ENCODE measurements around the gene DCUN1D3.

DNA sequence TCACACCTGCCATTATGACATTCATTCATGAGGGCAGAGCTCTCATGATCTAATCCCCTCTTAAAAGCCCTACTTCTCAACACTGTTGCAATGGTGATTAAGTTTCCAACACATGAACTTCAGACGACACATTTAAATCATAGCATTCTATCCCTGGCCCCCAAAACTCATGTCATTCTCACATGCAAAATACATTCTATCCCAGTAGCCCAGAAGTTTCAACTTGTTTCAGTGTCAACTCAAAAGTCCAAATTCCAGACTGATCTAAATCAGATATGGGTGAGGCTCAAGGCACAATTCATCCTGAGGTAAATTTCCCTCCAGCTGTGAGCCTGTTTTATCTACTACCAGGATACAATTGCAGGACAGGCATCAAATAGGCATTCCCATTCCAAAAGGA is 25.6 kb upstream of the DCUN1D3 start:
- TF ChIP-seq, protein P1, sequence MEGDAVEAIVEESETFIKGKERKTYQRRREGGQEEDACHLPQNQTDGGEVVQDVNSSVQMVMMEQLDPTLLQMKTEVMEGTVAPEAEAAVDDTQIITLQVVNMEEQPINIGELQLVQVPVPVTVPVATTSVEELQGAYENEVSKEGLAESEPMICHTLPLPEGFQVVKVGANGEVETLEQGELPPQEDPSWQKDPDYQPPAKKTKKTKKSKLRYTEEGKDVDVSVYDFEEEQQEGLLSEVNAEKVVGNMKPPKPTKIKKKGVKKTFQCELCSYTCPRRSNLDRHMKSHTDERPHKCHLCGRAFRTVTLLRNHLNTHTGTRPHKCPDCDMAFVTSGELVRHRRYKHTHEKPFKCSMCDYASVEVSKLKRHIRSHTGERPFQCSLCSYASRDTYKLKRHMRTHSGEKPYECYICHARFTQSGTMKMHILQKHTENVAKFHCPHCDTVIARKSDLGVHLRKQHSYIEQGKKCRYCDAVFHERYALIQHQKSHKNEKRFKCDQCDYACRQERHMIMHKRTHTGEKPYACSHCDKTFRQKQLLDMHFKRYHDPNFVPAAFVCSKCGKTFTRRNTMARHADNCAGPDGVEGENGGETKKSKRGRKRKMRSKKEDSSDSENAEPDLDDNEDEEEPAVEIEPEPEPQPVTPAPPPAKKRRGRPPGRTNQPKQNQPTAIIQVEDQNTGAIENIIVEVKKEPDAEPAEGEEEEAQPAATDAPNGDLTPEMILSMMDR (IDR thresholded peaks at IDR 0.05), result no peak
- no peak for TF ChIP-seq POLR2AphosphoS5 (IDR thresholded peaks at IDR 0.05)
- TF ChIP-seq POLR2A (IDR thresholded peaks at IDR 0.05; ENCODE audit: low read depth), result no peak
- TF ChIP-seq EP300 (IDR thresholded peaks at IDR 0.05), result no peak

Data from esophagus muscularis mucosa (tissue), 4 donors.